ENCODE measurements around the gene NRG3.

DNA sequence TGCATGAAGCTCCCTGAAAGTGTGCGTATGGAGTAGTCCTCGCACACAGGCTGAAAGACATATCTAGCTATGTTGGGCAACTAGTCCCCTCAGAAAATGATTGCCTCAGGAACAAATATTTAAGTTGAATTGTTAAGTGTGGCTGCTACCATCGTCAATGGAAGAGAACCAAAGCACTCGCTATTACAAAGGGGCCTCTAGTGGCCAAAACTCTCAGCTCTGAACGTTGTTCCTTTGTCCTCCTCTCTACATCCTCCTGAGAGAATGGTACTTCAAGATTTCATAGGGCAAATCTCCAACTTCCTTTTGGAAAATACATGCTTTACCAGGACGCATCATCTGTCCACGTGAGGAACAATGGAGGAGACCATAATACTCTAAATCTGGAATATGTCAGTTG lies 209.9 kb downstream of the NRG3 start:
- TF ChIP-seq, protein P1, sequence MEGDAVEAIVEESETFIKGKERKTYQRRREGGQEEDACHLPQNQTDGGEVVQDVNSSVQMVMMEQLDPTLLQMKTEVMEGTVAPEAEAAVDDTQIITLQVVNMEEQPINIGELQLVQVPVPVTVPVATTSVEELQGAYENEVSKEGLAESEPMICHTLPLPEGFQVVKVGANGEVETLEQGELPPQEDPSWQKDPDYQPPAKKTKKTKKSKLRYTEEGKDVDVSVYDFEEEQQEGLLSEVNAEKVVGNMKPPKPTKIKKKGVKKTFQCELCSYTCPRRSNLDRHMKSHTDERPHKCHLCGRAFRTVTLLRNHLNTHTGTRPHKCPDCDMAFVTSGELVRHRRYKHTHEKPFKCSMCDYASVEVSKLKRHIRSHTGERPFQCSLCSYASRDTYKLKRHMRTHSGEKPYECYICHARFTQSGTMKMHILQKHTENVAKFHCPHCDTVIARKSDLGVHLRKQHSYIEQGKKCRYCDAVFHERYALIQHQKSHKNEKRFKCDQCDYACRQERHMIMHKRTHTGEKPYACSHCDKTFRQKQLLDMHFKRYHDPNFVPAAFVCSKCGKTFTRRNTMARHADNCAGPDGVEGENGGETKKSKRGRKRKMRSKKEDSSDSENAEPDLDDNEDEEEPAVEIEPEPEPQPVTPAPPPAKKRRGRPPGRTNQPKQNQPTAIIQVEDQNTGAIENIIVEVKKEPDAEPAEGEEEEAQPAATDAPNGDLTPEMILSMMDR (IDR thresholded peaks at IDR 0.05; ENCODE audit: low read depth, low read length, poor library complexity, severe bottlenecking): no peak
- TF ChIP-seq EZH2phosphoT487 (IDR thresholded peaks at IDR 0.05; ENCODE audit: borderline replicate concordance, low read length): no peak

Measured in DOHH2 (cell line).